Natural killer cell treated with Interleukin-12 subunit alpha and Interleukin-12 subunit beta and Interleukin-15 and Interleukin-18, amount 100 ng/mL, for 72 hours (primary cell): ENCODE results near the gene ANKRD40CL. TPM values are rescaled to one million over a fixed set of nuclear protein-coding genes. Genes with fewer than 3 reads are reported as not detected.
"Not testable (repeated sequence)": the region's sequence is repeated elsewhere in the genome, so short reads cannot be mapped to it uniquely, and the experiment has no call there.

Source experiments
- ATAC-seq, 2 donors: fragments of 150-1000 bp; cut with Tn5 transposase in 1 of 2; sonication (Bioruptor Pico), chemical (Tn5 transposase) in 1 of 2; 2 replicates each; pipeline ENCODE4 v1.10.0; 2021
- DNase-seq: peaks from one replicate; pipeline ENCODE4 v3.0.0; 2022; ENCODE audit warnings: low spot score
- H3K27ac Mint-ChIP-seq, 2 donors: 1 replicate in 1 of 2; 2 replicates in 1 of 2; pipeline ENCODE4 v1.8.0; 2022; ENCODE audit warnings: mixed read lengths in 2 of 2, mild to moderate bottlenecking in 1 of 2, moderate library complexity in 1 of 2
- H3K27me3 Mint-ChIP-seq, 2 donors: 1 replicate in 1 of 2; 2 replicates in 1 of 2; pipeline ENCODE4 v1.8.0; 2022; ENCODE audit warnings: mixed read lengths in 2 of 2
- H3K36me3 Mint-ChIP-seq: one replicate; pipeline ENCODE4 v1.8.0; 2022; ENCODE audit warnings: mixed read lengths
- H3K4me1 Mint-ChIP-seq, 2 donors: 1 replicate in 1 of 2; 2 replicates in 1 of 2; pipeline ENCODE4 v1.8.0; 2022; ENCODE audit warnings: low read depth in 2 of 2, mixed read lengths in 2 of 2, mild to moderate bottlenecking in 1 of 2
- H3K4me3 Mint-ChIP-seq: one replicate; pipeline ENCODE4 v1.8.0; 2022; ENCODE audit warnings: mixed read lengths
- H3K9me3 Mint-ChIP-seq: 2 replicates; pipeline ENCODE4 v1.8.0; 2022; ENCODE audit warnings: mixed read lengths
- total RNA-seq, 2 donors: library from RNA; stranded (reverse); gene quantifications; one replicate each; pipeline ENCODE4 v1.2.3, GENCODE V29; 2022

ANKRD40CL gene
- total RNA-seq, 2 donors from 2014 or later = not detected

- ATAC-seq = no peak
- H3K9me3 Mint-ChIP-seq = no peaks in the 10 kb centered on the region
Observed at GRCh38 chr17:50728881-50729765, 38.2 kb downstream of the ANKRD40CL start.

GRCh38 chr17:50728112-50728429, 39.2 kb downstream of the ANKRD40CL start:
- DNase-seq (no peak), ATAC-seq (no peak)
- H3K4me3 Mint-ChIP-seq = peak overlapping the region; percentile 4
- H3K9me3 Mint-ChIP-seq = no peaks in the 10 kb centered on the region
- H3K27ac Mint-ChIP-seq = no peak overlapping the region
- no peaks in the 10 kb centered on the region for H3K36me3 Mint-ChIP-seq
- H3K27me3 Mint-ChIP-seq = no peaks in the 10 kb centered on the region
- peaks cover 37 to 47% of the 10 kb centered on the region in 2 donors for H3K4me1 Mint-ChIP-seq

More at GRCh38 chr17:50728881-50729765, 38.2 kb downstream of the ANKRD40CL start:
- Mint-ChIP-seq H3K36me3 (no peaks in the 10 kb centered on the region), H3K4me3 (peak overlapping the region; percentile 21), H3K4me1 (peaks cover 34 to 46% of the 10 kb centered on the region in 2 donors), H3K27me3 (no peaks in the 10 kb centered on the region), H3K27ac (no peak overlapping the region)
- DNase-seq = no peak

GRCh38 chr17:50725769-50726655, 41.3 kb downstream of the ANKRD40CL start:
- Mint-ChIP-seq H3K4me3 (no peak overlapping the region), H3K27me3 (no peaks in the 10 kb centered on the region), H3K27ac (no peak overlapping the region), H3K4me1 (peaks cover 37 to 46% of the 10 kb centered on the region in 2 donors), H3K36me3 (no peaks in the 10 kb centered on the region), H3K9me3 (no peaks in the 10 kb centered on the region)
- no peak for ATAC-seq
- DNase-seq = no peak

- not testable (repeated sequence) for H3K27me3 Mint-ChIP-seq, ATAC-seq, H3K36me3 Mint-ChIP-seq, H3K9me3 Mint-ChIP-seq, H3K27ac Mint-ChIP-seq, H3K4me3 Mint-ChIP-seq, DNase-seq
- peaks cover 45 to 56% of the 10 kb centered on the region in 2 donors for H3K4me1 Mint-ChIP-seq
Observed at GRCh38 chr17:50724622-50725021, 42.7 kb downstream of the ANKRD40CL start.

- H3K36me3 Mint-ChIP-seq = no peaks in the 10 kb centered on the region
- peak overlapping the region in 1 of 2 donors; percentile 60 for H3K27ac Mint-ChIP-seq
- ATAC-seq = no peak
- H3K27me3 Mint-ChIP-seq = no peaks in the 10 kb centered on the region
- DNase-seq = no peak
- peak overlapping the region; percentile 91 for H3K4me3 Mint-ChIP-seq
- peaks cover 38 to 44% of the 10 kb centered on the region in 2 donors for H3K4me1 Mint-ChIP-seq
- no peaks in the 10 kb centered on the region for H3K9me3 Mint-ChIP-seq
Observed at GRCh38 chr17:50722746-50723145, 44.6 kb downstream of the ANKRD40CL start.

- Mint-ChIP-seq H3K4me3 (peak overlapping the region; percentile 91), H3K9me3 (no peaks in the 10 kb centered on the region), H3K27me3 (no peaks in the 10 kb centered on the region), H3K4me1 (peaks cover 30 to 34% of the 10 kb centered on the region in 2 donors), H3K27ac (peak overlapping the region; percentile 86 to 93), H3K36me3 (no peaks in the 10 kb centered on the region)
- DNase-seq (no peak), ATAC-seq (no peak)
Observed at GRCh38 chr17:50721194-50722010, 45.9 kb downstream of the ANKRD40CL start.

GRCh38 chr17:50719924-50720794, 47.2 kb downstream of the ANKRD40CL start:
- no peak for DNase-seq
- Mint-ChIP-seq H3K9me3 (no peaks in the 10 kb centered on the region), H3K27ac (peak overlapping the region; percentile 86 to 93), H3K27me3 (no peaks in the 10 kb centered on the region), H3K4me3 (peak overlapping the region; percentile 91), H3K36me3 (no peaks in the 10 kb centered on the region), H3K4me1 (peaks cover 25 to 28% of the 10 kb centered on the region in 2 donors)
- no peak for ATAC-seq

- Mint-ChIP-seq H3K36me3 (no peaks in the 10 kb centered on the region), H3K4me3 (peak within 1 kb of the TSS; percentile 91), H3K27ac (peak within 1 kb of the TSS; percentile 86 to 93), H3K4me1 (peaks cover 25 to 28% of the 10 kb centered on the region in 2 donors), H3K9me3 (no peaks in the 10 kb centered on the region), H3K27me3 (no peaks in the 10 kb centered on the region)
- peak; percentile 99 for ATAC-seq
- DNase-seq = peak; percentile 96
Observed at GRCh38 chr17:50719144-50719923, 48.0 kb downstream of the ANKRD40CL start, which contains the start of gene LUC7L3. Gene LUC7L3, plus strand, starts transcription at chr17:50719603. Its CDS starts 130 bp downstream, at chr17:50719733.

GRCh38 chr17:50715471-50715870, 51.8 kb downstream of the ANKRD40CL start:
- peaks cover 0 to 5% of the 10 kb centered on the region in 2 donors for H3K27me3 Mint-ChIP-seq
- peaks cover 6 to 7% of the 10 kb centered on the region in 2 donors for H3K4me1 Mint-ChIP-seq
- ATAC-seq = no peak
- H3K36me3 Mint-ChIP-seq = no peaks in the 10 kb centered on the region
- H3K27ac Mint-ChIP-seq = no peak overlapping the region
- H3K9me3 Mint-ChIP-seq = no peaks in the 10 kb centered on the region
- no peak overlapping the region for H3K4me3 Mint-ChIP-seq
- no peak for DNase-seq

- H3K27ac Mint-ChIP-seq = no peak overlapping the region
- H3K27me3 Mint-ChIP-seq = peaks cover 0 to 5% of the 10 kb centered on the region in 2 donors
- no peak overlapping the region for H3K4me3 Mint-ChIP-seq
- H3K36me3 Mint-ChIP-seq = no peaks in the 10 kb centered on the region
- peaks cover 15 to 20% of the 10 kb centered on the region in 2 donors for H3K4me1 Mint-ChIP-seq
- ATAC-seq (no peak), DNase-seq (no peak)
- no peaks in the 10 kb centered on the region for H3K9me3 Mint-ChIP-seq
Observed at GRCh38 chr17:50712641-50713040, 54.7 kb downstream of the ANKRD40CL start.
